Activated T-helper 9 cell treated with anti-CD3 and anti-CD28 coated beads, Interleukin-2, amount 50 U/mL, for 16 hours (primary cell): ENCODE measurements around the gene FTSJ3.

Experiments used
- DNase-seq: peaks from one replicate; pipeline ENCODE4 v3.0.0-alpha.2; 2020; ENCODE audit warnings: low read depth

Gene FTSJ3

DNA sequence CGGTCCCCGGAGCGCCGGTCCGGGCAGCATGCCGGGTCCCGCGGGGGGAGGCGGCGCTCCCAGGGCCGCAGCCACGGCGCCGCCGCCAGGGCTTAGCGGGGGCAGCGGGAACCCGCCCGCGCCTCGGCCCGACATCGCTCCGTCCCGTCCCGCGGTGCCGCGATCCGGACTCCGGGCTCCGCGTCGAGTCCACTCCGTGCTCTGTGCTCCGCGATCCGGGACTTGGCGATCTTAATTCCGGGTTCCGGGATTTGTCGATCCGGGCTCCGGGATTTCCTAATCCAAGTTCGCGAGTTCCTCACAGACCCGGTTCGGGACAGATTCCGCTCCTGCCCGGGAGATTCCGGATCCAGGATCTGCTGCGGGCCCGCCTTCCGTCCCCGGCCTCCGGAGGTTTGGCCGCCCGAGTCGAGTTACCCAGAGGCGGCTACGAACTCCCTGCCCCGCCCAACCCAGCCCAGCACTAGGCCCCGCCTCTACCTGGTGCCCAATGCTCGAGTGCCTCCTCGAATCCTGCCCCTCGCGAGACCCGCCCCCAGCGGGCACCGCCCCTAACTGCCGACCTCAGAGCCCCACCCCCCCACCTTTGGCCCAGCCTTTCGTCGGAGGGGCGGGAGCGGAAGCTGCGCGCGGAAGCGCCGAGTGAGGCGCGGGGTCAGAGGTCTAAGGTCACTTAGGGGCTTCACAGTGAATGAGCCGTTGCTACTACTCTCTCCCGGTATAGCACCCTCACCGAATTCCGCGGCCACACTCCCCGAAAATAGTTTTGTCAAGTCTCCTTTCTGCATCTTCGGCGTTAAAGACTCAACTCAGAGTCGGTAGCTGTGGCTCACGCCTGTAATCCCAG, 15.3 kb upstream of the FTSJ3 start, which contains the start of gene SMARCD2:
Gene SMARCD2, minus strand, starts transcription at position 146 of the 847 bp plus-strand sequence. Its CDS starts 11 bp downstream, at position 135.
- peak; percentile 99 for DNase-seq

DNA sequence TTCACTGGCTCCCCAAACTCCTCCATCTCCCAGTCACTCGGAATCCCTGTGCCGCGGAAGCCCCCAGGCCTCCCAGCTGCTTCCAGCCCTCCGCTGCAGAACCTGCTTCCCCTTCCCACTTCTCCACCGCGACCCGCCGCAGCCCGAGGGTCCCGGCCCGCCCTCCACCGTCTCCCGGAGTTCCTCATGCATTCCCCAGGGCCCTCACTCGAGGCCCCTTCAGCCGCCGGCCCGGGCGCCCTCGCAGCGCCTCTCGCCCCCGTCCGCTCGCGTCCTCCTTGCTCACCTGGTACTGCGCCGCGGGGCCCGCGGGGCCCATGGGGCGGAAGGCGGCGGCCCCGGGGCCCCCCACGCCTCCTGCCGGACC, 14.7 kb upstream of the FTSJ3 start:
- no peak for DNase-seq

DNA sequence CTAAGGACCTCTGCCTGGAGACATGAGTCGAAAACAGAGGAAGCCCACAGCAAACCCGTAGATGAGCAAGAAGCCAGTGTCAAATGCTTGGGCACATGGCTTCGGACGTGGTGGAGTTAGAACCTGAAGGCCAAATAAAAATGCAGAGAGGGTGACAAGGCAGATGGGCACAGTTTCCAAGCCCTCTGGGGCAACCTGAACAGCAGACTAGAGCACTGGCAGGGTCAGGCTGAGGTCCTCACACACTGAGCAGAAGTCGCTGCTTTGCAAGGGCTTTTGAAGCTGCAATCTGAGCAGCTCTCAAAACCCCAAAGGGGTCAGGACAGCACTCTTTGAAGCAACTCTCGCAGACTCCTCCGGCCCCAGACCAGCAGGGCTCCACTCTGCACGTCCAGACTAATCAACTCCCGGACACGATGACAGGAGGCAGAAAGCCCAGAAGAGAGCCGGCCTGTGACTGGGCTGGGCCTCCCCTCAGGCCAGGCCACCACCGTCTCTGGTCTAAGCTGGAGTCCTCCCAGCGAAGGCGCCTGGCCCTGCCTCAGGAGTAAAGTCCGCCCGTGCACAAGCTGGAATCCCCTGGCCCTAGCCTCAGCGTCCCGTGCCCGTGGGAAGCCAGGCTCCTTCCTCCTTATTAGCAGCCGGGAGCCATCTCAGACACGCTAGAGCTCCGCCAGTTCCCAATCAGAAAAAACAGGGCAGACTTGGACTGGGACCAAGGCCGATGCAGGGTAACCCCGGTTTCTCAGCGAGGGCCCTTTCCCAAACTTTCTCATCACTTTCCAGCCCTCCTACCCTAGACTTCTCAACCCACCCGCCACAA, 14.1 kb upstream of the FTSJ3 start:
- no peak for DNase-seq

GRCh38 chr17:63840591-63841349, 13.3 kb upstream of the FTSJ3 start:
- DNase-seq, result no peak

- DNase-seq, result no peak
Observed at GRCh38 chr17:63838631-63839171, 11.2 kb upstream of the FTSJ3 start.

DNA sequence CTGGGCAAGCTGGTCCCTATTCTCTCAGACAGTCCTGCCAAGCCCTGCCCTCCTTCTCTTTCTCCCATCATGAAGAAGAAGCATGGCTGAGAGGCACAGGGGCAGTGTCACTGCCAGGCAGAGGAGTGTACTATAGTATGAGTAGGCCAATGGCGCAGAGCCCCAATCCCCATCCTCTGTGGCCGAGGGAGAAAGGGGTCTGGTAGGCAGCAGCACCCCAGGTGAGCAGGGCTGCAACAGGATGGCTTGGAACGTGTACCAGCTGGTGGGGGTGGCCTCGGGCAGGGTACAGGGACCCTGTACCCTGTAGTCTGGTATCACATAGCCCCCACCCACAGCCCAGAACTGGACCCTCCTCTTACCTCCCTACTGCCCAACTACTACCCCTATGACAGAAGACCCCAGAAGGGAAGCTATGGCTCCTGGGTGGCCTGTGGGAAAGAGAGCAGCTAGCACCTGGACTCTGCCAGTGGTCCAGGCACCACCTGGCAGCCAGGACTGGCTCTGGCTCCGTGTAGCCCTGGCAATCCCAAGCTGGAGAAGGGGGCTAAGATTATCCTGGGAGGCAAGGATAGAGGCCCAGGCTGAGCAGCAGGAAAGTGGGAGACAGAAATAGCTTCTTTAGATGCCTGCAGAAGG, 10.6 kb upstream of the FTSJ3 start:
- no peak for DNase-seq

- no peak for DNase-seq
Observed at GRCh38 chr17:63837480-63837879, 10.0 kb upstream of the FTSJ3 start.

- DNase-seq, result no peak
Observed at GRCh38 chr17:63836811-63837210, 9.3 kb upstream of the FTSJ3 start.

- no peak for DNase-seq
Observed at GRCh38 chr17:63835167-63835720, 7.8 kb upstream of the FTSJ3 start.

- peak; percentile 50 for DNase-seq
Observed at GRCh38 chr17:63834431-63835166, 7.1 kb upstream of the FTSJ3 start.

DNA sequence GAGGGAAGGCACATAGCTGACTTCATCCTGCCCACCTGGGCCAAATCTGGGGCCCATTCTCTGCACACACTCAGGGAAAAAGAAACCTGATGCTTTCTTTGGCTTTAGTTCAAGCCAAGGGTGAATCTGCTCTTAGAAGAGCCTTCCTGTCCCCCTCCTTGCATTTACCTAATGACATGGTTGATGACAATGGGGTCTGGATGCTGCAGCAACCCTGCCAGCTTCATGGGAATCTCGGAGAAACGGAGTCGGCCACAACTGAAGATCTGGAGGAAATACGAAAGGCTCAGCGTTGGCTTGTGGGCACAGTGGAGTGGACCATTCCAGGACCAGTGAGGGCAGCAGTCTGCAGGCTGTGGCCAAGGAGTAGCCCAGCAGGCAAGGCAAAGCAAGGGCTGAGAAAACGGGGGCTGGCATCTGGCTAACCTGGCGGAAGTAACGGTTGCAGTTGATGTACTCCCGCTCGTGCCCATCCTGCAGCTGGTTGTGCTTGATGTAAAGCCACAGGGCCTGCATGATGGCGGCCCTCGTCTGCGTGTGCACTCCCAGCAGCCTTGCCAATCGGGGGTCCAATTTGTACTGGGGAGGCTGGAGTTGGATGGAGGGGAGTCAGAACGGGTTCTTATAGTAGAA, 6.4 kb upstream of the FTSJ3 start:
- DNase-seq, result no peak

DNA sequence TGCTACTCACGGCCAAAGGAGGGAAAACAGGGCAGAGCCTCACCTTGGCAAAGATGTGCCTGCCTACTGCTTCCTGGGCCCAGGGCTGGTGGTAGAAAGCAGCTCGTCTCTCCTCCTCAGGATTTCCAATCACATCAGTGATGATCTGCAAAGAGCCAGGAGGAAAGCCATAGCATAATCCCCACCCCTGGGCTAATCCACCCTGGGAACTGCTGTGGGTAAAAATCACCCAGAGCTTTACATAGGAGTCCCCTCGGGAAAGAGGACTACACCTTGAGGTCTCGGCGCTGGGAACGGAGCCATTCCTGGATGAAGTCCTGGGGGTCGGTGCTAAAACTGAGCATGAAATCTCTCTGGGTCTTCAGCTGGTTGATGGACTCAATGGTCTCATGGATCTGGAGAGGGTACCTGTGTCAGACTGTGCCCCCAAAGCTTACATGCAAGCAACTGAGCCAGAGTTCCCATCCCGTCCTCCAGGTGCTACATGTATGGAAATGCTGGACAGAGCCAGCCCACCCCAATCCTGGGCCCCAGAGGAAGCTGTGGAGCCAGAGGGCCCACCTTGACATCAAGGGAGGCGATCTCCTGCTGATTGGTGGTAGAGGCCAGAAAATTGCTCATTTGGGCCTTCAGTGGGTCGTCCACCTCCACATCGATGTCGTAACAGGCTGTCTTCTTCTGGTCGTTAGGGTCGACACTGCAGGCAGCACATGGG, 5.7 kb upstream of the FTSJ3 start:
- no peak for DNase-seq

DNA sequence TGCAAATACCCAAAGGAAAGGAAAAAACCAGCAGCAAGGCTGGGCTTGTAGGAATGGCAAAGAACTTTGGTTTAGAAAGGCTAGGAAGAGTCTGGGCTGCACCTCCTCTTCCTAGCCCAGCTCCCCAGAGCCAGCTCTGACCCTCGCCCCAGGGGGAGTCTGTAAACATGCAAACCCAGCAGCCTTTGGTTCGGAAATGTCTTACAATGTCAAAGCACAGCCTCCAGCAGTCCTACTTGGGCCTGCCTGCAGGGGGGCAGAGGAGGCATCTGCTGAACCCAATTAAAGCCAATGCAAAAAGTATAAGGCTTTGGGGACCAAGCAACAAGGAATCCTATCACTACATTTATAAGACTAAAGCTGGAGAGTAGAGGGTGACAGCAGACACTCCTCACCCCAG, 5.0 kb upstream of the FTSJ3 start:
- DNase-seq, result no peak

- DNase-seq, result no peak
Observed at GRCh38 chr17:63832014-63832413, 4.6 kb upstream of the FTSJ3 start.

DNA sequence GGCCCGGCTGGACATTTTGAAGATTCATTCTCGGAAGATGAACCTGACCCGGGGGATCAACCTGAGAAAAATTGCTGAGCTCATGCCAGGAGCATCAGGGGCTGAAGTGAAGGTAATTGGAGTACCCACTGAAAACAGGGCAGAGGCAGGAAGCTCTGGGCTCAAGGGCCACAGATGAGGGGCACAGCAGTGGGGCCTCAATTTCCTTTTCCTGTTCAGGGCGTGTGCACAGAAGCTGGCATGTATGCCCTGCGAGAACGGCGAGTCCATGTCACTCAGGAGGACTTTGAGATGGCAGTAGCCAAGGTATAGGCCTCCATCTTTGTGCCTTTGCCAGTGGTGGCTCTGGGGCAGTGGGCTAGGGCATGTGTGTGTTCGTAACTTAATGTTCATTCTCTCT, 4.0 kb upstream of the FTSJ3 start:
- DNase-seq, result no peak

DNA sequence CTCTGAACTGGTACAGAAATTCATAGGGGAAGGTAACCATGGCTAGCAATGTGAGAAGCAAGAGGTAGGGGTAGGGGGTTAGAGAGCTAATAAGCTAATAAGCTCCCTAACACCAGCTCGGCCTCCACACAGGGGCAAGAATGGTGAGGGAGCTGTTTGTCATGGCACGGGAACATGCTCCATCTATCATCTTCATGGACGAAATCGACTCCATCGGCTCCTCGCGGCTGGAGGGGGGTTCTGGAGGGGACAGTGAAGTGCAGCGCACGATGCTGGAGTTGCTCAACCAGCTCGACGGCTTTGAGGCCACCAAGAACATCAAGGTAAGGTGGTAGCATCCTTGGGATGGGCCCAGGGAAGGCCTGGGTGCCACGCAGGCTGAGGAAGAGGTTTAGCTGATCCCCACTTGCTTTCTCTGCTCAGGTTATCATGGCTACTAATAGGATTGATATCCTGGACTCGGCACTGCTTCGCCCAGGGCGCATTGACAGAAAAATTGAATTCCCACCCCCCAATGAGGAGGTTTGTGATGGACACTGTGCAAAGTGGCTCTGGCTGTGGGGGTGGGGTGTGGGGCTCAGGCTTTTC, 3.5 kb upstream of the FTSJ3 start:
- DNase-seq, result no peak

DNA sequence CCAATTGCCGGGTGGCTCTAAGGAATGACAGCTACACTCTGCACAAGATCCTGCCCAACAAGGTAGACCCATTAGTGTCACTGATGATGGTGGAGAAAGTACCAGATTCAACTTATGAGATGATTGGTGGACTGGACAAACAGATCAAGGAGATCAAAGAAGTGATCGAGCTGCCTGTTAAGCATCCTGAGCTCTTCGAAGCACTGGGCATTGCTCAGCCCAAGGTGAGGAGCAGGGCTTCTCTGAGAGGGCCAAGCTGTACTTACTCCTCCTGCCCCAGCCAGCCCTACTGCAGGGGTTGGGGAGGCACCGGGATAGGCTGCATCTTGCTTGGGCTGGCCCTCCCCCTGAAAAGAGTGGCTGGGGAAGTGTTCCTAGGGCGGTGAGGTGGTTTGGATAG, 2.8 kb upstream of the FTSJ3 start:
- DNase-seq, result no peak

- no peak for DNase-seq
Observed at GRCh38 chr17:63828936-63829335, 1.5 kb upstream of the FTSJ3 start.

- DNase-seq, result no peak
Observed at GRCh38 chr17:63827801-63828221, 348 bp upstream of the FTSJ3 start.
